Non-pigmented ciliary epithelial cell (primary cell): ENCODE measurements around the gene PITPNM3.

ENCODE experiments used
- DNase-seq: peaks from one replicate; pipeline ENCODE4 v3.0.0-alpha.2; 2010; ENCODE audit warnings: low read depth

PITPNM3 gene

DNA sequence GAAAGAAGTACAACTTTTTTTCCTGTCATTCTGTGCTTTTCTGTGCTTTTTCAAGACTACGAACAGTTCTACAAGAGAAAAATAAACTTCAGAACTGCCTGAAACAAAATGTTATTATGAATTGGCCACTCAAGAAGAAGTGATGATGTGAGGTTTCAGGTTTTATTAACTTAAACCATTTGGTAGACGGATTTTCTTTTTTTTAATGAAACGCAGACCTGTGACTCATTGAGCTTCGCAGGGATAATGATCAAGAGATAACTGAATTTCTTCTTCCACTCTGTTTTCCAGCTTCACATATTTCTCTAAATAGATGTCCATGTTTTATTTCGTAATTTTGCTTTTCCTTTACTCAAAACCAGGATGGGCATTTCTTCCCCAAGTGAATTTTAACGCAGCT is 154.1 kb downstream of the PITPNM3 start:
- no peak for DNase-seq
